ENCODE results near the gene CYLC2. TPM values are rescaled to one million over a fixed set of nuclear protein-coding genes. Genes with fewer than 3 reads are reported as not detected.

Gene CYLC2, protein sequence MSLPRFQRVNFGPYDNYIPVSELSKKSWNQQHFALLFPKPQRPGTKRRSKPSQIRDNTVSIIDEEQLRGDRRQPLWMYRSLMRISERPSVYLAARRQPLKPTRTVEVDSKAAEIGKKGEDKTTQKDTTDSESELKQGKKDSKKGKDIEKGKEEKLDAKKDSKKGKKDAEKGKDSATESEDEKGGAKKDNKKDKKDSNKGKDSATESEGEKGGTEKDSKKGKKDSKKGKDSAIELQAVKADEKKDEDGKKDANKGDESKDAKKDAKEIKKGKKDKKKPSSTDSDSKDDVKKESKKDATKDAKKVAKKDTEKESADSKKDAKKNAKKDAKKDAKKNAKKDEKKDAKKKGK
- not detected in 2 replicates for total RNA-seq

DNA sequence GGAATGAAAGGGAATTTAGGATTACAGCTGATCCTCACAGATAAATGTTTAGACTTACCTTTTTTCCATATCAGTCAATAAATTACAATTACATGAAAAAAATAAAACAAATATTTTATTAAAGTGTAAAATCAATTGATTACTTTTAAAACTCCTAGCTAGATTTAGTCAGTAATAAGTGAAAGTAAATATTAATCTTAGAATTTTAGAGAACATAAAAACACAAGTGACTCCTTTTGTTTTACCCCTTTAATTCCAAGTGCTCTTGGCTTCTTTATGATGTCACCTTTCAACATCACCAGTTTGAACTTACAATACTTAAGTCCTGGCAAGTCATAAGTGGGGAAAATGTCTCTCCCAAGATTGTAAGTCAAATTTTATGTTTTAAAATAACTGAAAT is at the start of gene CYLC2:
Gene CYLC2 (plus strand): TSS at position 301 of the 400 bp plus-strand sequence. CDS start 48 bp downstream, at position 349.
- no peak for DNase-seq (ENCODE audit: low read depth)

GRCh38 chr9:102950346-102950745 is 44.8 kb upstream of the CYLC2 start:
- no peak for DNase-seq (ENCODE audit: low read depth)

GRCh38 chr9:102966999-102967398 is 28.1 kb upstream of the CYLC2 start:
- no peak for DNase-seq (ENCODE audit: low read depth)

- DNase-seq (ENCODE audit: low read depth) = no peak
Measured at GRCh38 chr9:102967979-102968378, 27.2 kb upstream of the CYLC2 start.

DNA sequence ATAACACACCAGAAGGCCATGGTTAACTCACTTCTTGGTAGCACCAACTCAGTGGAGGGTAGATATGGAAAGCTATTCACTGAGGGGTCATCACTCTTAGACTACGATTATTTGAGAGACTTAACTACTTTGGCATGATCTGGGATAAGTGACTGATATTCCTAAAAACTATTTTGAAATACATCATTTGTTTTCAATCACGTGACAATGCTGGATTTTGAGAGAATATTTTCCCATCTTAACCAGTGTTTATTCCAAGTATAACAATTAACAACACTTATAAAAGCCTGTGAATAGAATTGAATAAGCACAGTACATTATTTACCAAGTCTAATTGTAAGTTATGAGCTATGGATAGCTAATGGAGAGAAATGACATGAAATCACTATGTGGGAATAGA is 22.4 kb upstream of the CYLC2 start:
- no peak for DNase-seq (ENCODE audit: low read depth)

DNA sequence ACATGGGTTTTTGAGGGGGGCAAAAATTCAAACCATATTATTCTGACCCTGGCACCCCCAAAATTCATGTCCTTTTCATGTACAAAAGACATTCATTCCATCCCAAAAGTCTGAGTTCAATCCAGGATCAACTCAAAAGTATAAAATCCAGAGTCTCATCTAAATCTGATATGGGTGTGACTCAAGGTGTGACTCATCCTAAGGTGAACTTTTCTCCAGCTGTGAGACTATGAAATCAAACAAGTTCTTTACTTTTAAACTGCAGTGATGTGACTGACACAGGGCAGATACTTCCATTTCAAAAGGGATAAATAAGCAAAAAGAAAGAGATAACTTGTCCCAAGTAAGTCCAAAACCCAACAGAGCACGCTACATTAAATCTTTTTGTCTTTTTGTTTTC is 20.6 kb upstream of the CYLC2 start:
- DNase-seq (ENCODE audit: low read depth) = peak; percentile 1

DNA sequence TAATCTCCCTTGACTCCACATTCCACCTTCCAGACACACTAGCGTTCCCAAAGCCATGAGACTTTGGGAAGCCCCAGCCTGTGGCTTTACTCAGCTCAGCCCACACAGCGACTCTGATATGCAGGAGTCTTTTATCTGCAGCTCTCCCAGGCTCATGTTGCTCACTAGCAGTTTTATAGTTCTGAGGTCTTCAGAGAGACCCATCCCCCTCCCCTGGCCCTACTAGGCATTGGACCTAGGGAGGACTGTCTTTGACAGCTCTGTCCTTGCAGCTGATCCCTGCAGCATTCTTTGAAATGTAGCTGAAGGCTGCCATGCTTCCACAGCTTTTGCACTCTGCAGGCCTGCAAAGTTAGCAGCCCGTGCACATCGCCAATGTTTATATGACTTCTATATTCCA is 19.9 kb upstream of the CYLC2 start:
- no peak for DNase-seq (ENCODE audit: low read depth)

- DNase-seq (ENCODE audit: low read depth) = no peak
Measured at GRCh38 chr9:102985162-102985895, 9.8 kb upstream of the CYLC2 start.

GRCh38 chr9:102986425-102986824 is 8.7 kb upstream of the CYLC2 start:
- DNase-seq (ENCODE audit: low read depth) = no peak

GRCh38 chr9:103003689-103004088 is 8.6 kb downstream of the CYLC2 start:
- no peak for DNase-seq (ENCODE audit: low read depth)

- DNase-seq (ENCODE audit: low read depth) = no peak
Measured at GRCh38 chr9:103014242-103014641, 19.1 kb downstream of the CYLC2 start.

- no peak for DNase-seq (ENCODE audit: low read depth)
Measured at GRCh38 chr9:103025796-103026195, 30.7 kb downstream of the CYLC2 start.

DNA sequence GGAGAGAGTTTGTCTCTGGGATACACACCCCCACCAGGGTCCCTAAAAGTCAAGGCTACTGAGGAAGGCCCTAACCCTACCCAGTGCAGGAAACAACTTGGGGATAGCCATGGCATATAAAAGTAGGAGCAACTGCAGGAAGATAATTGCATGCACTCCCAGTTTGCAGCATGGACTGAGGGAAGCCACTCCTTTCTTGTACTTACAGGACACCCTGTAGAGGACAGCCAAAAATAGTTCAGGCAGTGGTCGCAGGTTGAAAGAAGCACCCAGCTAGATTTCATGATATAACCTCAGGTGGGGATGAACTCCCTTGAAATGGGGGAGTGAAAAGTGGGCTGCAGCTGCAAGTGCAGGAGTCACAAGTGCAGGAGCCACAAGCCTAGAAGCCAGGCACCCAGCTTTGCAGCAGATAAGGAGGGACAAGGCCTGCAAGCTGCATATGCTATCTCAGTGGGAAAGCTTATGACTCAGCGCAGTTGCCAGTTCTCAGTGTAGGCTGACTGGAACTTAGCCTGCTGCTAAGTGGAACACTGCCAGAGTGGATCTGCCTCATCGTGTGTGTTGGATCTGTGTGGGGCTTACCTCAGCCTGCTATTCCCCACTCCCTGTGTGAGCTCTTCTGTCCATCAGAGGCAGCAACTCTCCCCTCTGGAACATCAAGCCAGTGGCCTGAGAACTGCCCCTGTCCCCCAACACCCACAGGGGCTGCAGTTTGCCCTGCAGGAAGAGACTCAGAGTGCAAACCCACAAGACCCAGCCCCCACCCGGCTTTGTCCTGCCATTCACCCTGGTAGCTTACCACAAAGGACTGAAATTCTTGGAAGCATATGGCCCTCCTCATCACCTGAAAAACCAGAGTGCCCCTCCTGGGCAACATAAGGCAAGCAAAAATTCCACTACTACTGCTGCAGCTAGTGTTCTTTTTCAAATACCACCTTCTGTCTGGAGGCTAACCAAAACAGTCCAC is 42.7 kb downstream of the CYLC2 start:
- no peak for DNase-seq (ENCODE audit: low read depth)

DNA sequence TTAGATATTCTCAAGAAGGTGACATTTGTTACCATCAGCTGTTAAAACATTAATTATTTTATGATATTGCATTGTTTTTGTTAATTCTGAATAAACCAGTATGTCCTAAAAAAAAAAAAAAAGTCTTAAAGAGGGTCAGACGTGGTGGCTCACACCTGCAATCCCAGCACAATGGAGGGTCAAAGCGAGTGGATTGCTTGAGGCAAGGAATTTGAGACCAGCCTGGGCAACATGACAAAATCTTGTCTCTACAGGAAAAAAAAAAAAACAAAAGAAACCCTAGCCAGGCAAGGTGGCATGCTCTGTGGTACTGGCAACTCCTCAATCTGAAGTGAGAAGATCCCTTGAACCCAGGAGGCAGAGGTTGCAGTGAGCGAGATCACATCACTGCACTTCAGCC is 46.8 kb downstream of the CYLC2 start:
- no peak for DNase-seq (ENCODE audit: low read depth)

Data from renal cortical epithelial cell (primary cell).